ENCODE results near the gene ORC2. TPM values are rescaled to one million over a fixed set of nuclear protein-coding genes. Genes with fewer than 3 reads are reported as not detected.
A peak's percentile ranks its signal among the peaks of the same experiment; 100 is the strongest.

The ORC2 gene
- total RNA-seq = 10 to 100 TPM in 3 of 4 donors, 1 to 10 TPM in 1; 7.1 to 17.7 (median 12.4) TPM
- 1 to 10 TPM; 3.3 to 5.7 (median 5.2) TPM for polyA plus RNA-seq
- long read RNA-seq, donor 1, full-length matches to known transcripts = 1 of 2 reads
- long read RNA-seq, donor 1, partial matches to known transcripts = 1 of 2 reads
- long read RNA-seq, donor 1, other reads (novel, unspliced or antisense) = 0 of 2 reads
- long read RNA-seq, donor 2, partial matches to known transcripts = 3 of 4 reads
- long read RNA-seq, donor 2, other reads (novel, unspliced or antisense) = 1 of 4 reads

DNA sequence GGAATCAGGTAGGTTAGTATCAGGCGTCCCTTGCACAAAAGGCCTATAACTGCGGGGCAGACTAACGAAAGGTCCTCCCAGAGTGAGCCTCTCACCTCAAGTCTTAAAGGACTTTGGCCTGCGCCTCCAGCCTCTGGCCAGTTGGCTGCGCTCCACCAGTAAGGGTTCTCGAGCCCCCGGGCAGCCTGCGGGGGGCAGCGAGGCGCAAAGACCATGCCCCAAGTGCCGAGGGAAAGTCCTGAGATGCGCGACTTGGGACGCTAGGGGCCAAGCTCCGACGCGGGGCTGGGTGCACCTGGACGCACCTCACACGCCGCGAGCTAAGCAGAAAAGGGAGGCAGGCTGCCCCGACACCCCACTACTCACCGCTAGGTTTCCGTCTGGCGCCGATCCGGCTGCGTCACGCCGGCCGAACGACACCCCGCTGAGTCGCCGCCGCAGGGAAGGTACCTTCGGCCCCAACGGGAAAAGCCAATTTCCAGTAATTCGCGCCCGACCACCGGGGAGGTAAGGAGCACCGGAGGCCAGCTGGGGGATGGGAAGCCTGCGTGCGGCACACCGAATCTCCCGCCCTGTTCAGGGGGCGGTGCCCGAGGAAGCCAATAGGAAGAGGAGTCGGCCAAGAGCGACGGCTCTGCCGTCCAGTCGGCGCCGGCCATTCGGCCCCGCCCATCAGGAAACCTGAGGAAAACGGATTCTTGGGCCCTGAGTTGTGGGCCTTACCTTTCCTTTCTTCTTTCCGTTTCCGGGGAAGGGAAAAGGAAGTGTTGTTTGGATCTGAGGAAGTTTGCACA lies at the start of gene ORC2:
TSS of gene ORC2 (minus strand) at position 537 of the 794 bp plus-strand sequence. CDS start 5,537 bp downstream, outside the sequence.
- ATAC-seq (peak; percentile 99 to 100 (median 99)), DNase-seq (peak; percentile 95 to 97)
- peaks cover 0 to 11% of the 10 kb centered on the region in 2 donors for H3K36me3 ChIP-seq (ENCODE audit: insufficient read depth in 1 of 2, low read depth in 1 of 2)
- H3K4me1 ChIP-seq = peaks cover 21% of the 10 kb centered on the region
- H3K9me3 ChIP-seq = no peaks in the 10 kb centered on the region
- peak within 1 kb of the TSS; percentile 86 for H3K27ac ChIP-seq
- TF ChIP-seq, protein P1, sequence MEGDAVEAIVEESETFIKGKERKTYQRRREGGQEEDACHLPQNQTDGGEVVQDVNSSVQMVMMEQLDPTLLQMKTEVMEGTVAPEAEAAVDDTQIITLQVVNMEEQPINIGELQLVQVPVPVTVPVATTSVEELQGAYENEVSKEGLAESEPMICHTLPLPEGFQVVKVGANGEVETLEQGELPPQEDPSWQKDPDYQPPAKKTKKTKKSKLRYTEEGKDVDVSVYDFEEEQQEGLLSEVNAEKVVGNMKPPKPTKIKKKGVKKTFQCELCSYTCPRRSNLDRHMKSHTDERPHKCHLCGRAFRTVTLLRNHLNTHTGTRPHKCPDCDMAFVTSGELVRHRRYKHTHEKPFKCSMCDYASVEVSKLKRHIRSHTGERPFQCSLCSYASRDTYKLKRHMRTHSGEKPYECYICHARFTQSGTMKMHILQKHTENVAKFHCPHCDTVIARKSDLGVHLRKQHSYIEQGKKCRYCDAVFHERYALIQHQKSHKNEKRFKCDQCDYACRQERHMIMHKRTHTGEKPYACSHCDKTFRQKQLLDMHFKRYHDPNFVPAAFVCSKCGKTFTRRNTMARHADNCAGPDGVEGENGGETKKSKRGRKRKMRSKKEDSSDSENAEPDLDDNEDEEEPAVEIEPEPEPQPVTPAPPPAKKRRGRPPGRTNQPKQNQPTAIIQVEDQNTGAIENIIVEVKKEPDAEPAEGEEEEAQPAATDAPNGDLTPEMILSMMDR (IDR thresholded peaks at IDR 0.05) = peak; percentile 57
- peak within 1 kb of the TSS; percentile 94 for H3K4me3 ChIP-seq
- intact Hi-C loops (cut with DNase I) = loop anchor here (1.0 to 10.0 kb wide), 4 partner anchors 107 to 214 kb away; partner anchors contain the start of gene HYCC2 (in 2 of the 2)
- H3K27me3 ChIP-seq (ENCODE audit: insufficient read depth in 3 of 3, low read length in 2 of 3) = no peaks in the 10 kb centered on the region
- 0% methylated on average over 56 to 61 of the region's 61 CpGs for WGBS, 3 donors

DNA sequence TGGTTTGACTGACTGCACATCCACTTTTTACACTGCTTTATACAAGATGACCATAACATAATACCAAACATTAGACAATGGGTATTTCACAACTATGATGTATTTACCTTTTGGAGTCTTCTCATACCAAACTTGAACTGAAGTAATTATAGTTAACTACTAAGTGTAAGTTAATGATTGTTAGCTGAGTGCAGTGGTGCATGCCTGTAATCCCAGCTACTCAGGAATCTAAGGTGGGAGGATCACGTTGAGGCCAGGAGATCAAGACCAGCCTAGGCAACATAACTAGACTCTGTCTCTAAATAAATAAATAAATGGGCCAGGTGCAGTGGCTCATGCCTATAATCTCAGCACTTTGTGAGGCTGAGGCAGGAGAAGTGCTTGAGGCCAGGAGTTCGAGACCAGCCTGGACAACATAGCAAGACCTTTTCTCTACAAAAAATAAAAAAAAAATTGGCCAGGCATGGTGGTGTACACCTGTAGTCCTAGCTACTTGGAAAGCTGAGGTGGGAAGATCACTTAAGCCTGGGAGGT lies 44.9 kb upstream of the ORC2 start:
- no peak overlapping the region for H3K4me3 ChIP-seq
- no peaks in the 10 kb centered on the region for H3K9me3 ChIP-seq
- no peaks in the 10 kb centered on the region for H3K4me1 ChIP-seq
- WGBS, 3 donors = 96 to 100% (median 98%) methylated on average over 2 of the region's 2 CpGs
- H3K36me3 ChIP-seq (ENCODE audit: insufficient read depth in 1 of 2, low read depth in 1 of 2) = peaks cover 3 to 70% of the 10 kb centered on the region in 2 donors
- TF ChIP-seq, protein P1 (IDR thresholded peaks at IDR 0.05) = no peak
- ATAC-seq (no peak), DNase-seq (no peak)
- intact Hi-C loops (cut with DNase I) = no loop called here
- H3K27ac ChIP-seq = no peak overlapping the region
- no peaks in the 10 kb centered on the region for H3K27me3 ChIP-seq (ENCODE audit: insufficient read depth in 3 of 3, low read length in 2 of 3)

DNA sequence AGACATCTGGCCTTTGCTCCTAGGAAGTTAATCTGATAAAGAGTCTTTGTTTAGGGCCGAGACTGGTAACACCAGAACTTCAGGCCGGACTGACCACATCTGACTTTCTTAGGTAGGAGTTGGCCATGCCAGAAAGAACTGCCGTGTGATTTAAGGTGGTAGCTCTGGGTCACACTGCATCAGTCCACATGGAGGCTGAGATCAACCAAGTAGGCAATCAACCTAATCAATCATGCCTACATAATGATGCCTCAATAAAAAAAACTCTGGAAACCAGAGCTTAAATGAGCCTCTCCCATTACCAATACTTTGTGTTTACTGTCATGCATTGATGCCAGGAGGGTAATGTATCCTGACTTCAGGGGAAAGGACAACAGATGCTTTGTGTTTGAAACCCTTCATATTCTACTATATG lies 44.1 kb upstream of the ORC2 start:
- no peaks in the 10 kb centered on the region for H3K27me3 ChIP-seq (ENCODE audit: insufficient read depth in 3 of 3, low read length in 2 of 3)
- H3K4me3 ChIP-seq = no peak overlapping the region
- 88 to 92% (median 89%) methylated on average over 3 of the region's 3 CpGs for WGBS, 3 donors
- no peaks in the 10 kb centered on the region for H3K9me3 ChIP-seq
- H3K36me3 ChIP-seq (ENCODE audit: insufficient read depth in 1 of 2, low read depth in 1 of 2) = peaks cover 6 to 75% of the 10 kb centered on the region in 2 donors
- H3K27ac ChIP-seq = no peak overlapping the region
- no peaks in the 10 kb centered on the region for H3K4me1 ChIP-seq
- no peak for DNase-seq
- ATAC-seq = no peak
- intact Hi-C loops (cut with DNase I) = no loop called here
- TF ChIP-seq, protein P1 (IDR thresholded peaks at IDR 0.05) = no peak

DNA sequence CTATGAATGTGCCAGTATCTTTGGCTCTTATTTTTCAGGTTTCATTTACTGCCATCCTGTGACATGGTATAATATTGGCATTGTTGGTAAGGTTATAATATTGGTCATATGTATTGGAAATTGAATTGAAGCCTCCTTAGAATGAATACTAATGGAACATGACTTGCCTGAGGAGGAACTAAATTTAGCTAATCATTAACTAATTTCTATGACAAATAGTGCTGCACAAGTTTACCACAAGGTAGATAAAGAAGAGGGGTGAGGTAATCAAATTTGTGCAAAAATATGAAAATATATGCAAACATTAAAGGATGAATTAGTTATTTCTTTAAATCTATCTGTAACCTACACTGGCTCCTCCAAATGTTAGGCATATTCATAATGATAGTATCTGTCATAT lies 43.2 kb upstream of the ORC2 start:
- TF ChIP-seq, protein P1 (IDR thresholded peaks at IDR 0.05) = no peak
- no peaks in the 10 kb centered on the region for H3K4me1 ChIP-seq
- DNase-seq (no peak), ATAC-seq (no peak)
- peaks cover 6 to 74% of the 10 kb centered on the region in 2 donors for H3K36me3 ChIP-seq (ENCODE audit: insufficient read depth in 1 of 2, low read depth in 1 of 2)
- H3K4me3 ChIP-seq = no peak overlapping the region
- no peaks in the 10 kb centered on the region for H3K27me3 ChIP-seq (ENCODE audit: insufficient read depth in 3 of 3, low read length in 2 of 3)
- no peaks in the 10 kb centered on the region for H3K9me3 ChIP-seq
- intact Hi-C loops (cut with DNase I) = no loop called here
- no peak overlapping the region for H3K27ac ChIP-seq
